Raji (cell line): ENCODE data around the gene MSH5.

Experiments
- POLR2A ChIP-seq: IDR thresholded peaks from 2 replicates; pipeline ENCODE4 v1.6.1; 2011; ENCODE audit warnings: low read depth, low read length, control low read depth; ENCODE audit not compliant: insufficient read depth

The MSH5 gene

GRCh38 chr6:31739639-31740396 lies at the start of gene MSH5:
Gene MSH5, plus strand, starts transcription at chr6:31740005. Its CDS starts 462 bp downstream, at chr6:31740467.
- peak; percentile 85 for TF ChIP-seq POLR2A

- no peak for TF ChIP-seq POLR2A
These were observed 49.4 kb upstream of the MSH5 start for GRCh38 chr6:31690231-31691077.

DNA sequence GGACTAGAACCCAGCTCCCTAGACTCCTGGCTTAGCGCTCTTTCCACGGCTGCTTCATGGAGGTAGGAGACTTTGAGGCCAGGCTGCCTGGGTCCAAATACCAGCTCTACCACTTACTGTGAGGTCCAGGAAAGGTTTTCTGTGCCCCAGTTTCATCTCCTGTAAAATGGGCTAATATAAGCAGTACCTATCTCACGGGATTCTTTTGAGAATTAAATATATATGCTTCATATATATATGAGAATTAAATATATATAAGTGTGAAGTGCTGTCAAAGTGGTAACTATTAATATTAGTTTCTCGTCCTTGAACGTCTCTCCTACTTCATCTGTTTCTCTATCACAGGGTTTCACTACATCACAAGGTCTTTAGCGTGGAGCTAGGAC lies 48.7 kb upstream of the MSH5 start:
- no peak for TF ChIP-seq POLR2A

DNA sequence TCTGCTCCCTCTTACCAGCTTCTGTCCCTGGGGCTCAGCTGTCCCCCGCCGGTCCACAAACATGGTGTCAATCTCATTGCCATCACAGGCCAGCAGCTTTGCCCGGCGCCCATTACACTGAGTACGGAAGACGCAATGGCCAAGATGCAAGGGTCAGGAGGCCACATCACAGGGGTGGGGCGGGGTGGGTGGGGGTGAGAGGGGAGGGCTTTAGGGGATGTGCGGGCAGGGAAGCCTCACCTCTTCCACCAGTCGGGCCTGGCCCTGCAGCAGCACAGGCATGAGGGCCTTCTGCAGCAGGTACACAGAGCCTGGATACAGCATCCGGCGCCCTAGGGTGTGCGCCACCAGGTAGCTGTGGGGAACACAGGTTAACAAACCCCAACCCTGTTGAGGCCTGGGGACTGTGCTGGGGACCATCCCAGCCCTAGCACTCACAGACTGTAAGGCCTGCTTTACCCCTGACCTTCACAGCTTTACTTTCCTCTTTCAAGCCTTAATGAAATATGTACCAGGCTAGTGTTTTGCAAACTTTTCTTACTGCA lies 48.2 kb upstream of the MSH5 start:
- TF ChIP-seq POLR2A, result no peak

GRCh38 chr6:31692353-31692752 lies 47.5 kb upstream of the MSH5 start:
- TF ChIP-seq POLR2A, result no peak

GRCh38 chr6:31692886-31693285 lies 46.9 kb upstream of the MSH5 start:
- no peak for TF ChIP-seq POLR2A

- TF ChIP-seq POLR2A, result no peak
These were observed 46.3 kb upstream of the MSH5 start for GRCh38 chr6:31693535-31693934.

- no peak for TF ChIP-seq POLR2A
These were observed 42.2 kb upstream of the MSH5 start for GRCh38 chr6:31697555-31697954.

GRCh38 chr6:31700740-31701401 lies 38.9 kb upstream of the MSH5 start:
- no peak for TF ChIP-seq POLR2A

DNA sequence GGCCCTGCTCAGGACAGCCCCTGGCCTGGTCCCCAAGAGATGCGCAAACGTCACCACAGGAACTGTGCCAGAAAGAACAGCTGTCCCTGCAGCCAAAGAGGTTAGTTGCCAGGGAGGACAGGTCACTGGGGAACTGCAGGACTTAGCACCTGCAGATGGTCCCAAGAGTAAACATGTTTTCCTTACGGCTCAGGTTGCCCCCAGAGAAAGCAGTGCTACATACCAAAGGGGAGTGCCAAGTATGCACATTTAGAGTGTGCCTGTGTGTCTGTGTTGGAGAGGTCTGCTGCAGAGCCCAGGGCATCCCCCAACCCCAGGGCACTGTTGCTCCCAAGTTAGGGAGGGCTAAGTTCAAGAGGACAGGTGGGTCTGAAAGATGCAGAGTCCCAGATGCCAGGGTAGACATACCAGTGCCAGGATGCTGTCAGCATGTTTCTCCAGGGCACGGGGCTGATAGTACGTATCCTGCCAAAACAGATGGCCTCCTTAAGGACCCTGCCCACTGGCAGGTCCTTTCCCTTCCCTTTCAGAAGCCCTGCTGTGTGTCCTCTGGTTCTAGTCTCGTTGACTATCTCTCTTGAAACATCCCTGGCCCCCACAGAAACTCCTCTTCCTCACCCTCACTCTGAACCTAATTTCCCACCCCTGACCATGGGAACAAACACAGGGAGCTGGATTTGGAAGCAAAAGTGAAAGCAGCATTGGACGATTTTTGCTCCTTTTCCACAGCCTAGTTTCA lies 38.0 kb upstream of the MSH5 start:
- TF ChIP-seq POLR2A, result no peak

GRCh38 chr6:31702405-31702818 lies 37.4 kb upstream of the MSH5 start:
- no peak for TF ChIP-seq POLR2A

DNA sequence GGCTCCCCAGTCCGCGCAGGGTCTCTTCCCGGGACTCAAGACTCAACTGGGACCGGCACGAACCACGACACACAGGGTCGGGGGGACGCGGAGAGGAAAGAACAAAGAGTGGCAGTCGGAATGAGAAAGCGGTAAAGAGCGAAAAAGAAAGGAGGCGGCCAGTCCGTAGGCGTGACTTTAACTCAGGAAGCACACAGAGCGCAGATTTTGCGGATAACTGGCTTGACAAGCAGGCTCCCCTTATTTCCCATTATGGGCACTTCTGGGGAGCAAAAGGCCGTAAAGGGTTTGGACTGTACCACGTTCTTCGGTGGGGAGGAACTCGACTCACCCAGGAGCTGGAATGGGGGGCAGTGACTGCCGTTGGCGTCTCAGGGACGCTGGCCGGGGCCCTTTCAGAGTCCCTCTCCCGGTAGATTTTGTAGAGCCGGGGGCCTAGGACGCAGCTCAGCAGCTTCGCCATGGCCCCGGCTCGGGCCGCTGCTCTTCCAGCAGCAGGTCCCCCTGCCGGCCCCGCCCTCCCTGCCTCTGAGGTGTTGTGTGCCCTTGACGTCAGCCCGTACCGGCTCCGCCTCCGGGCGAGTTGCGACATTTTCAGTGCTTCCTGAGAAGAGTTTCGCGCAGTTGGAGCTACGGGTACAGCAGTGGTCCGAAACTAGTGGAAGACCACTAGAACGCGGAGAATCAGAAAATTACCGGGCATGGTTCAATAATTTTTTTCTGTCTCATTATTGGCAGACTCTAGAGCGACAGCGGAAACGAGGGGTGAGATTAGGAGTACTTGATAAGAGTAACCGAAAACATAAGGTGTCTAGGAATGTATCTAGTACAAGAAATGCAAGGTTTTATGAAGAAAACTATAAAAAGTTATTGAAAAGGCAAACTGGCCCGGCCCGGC lies 36.7 kb upstream of the MSH5 start, which contains the start of gene ABHD16A:
TSS of gene ABHD16A (minus strand) at position 506 of the 898 bp plus-strand sequence. CDS start at position 463, 43 bp downstream.
- TF ChIP-seq POLR2A, result peak; percentile 87

- TF ChIP-seq POLR2A, result no peak
These were observed 33.9 kb upstream of the MSH5 start for GRCh38 chr6:31705931-31706330.

- TF ChIP-seq POLR2A, result no peak
These were observed 33.2 kb upstream of the MSH5 start, which contains the start of gene LY6G6F for GRCh38 chr6:31706599-31706998. Gene LY6G6F, plus strand, starts transcription at chr6:31706866. Its CDS starts 41 bp downstream, at chr6:31706907.

DNA sequence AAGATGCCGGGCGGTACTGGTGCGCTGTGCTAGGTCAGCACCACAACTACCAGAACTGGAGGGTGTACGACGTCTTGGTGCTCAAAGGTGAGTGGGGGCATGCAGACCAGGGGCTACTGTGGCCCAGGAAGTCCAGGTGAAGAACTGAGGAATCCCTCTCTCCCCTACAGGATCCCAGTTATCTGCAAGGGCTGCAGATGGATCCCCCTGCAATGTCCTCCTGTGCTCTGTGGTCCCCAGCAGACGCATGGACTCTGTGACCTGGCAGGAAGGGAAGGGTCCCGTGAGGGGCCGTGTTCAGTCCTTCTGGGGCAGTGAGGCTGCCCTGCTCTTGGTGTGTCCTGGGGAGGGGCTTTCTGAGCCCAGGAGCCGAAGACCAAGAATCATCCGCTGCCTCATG lies 32.1 kb upstream of the MSH5 start:
- no peak for TF ChIP-seq POLR2A
